ENCODE results near the gene LRRC17. TPM values are rescaled to one million over a fixed set of nuclear protein-coding genes. Genes with fewer than 3 reads are reported as not detected.

The LRRC17 gene
- total and polyA plus RNA-seq, 9 of the 15 experiments (the other 6 are each of a cell fraction or from before 2014, with no cell fraction given), result 0.03 to 0.18 (median 0.12) TPM; not detected in 5

DNA sequence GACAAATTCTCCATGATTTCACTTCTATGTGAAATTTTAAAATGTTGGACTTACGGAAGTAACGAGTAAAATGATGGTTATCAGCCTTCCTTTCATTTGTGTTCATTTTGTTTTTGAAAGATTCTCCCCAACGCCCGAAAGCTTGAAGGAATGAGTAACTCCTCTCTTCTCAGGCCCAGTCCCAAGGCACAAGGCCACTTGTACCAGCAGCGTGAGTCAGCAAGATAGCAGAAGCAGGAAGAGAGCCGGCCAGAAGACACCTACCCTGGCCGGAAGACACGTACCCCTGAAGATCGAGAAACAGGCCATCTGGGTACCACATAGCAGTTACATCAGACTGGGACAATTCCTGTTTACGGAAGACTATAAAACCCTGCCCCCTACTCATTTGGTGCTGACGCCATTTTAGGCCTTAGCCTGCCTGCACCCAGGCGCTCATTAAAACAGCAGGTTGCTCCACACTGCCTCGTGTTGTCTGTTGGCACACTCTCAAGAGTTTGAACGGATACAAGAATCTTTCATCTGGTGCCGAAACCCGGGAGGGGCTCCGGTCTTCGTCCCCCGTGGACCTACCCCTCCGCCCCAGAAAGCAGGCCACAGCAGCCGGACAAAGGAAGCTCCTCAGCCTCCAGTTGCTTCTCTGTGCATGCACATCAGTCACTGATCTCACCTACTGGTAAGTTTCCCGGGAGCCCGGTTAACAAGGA, 60.4 kb downstream of the LRRC17 start (continued):
- TF ChIP-seq, protein P1, sequence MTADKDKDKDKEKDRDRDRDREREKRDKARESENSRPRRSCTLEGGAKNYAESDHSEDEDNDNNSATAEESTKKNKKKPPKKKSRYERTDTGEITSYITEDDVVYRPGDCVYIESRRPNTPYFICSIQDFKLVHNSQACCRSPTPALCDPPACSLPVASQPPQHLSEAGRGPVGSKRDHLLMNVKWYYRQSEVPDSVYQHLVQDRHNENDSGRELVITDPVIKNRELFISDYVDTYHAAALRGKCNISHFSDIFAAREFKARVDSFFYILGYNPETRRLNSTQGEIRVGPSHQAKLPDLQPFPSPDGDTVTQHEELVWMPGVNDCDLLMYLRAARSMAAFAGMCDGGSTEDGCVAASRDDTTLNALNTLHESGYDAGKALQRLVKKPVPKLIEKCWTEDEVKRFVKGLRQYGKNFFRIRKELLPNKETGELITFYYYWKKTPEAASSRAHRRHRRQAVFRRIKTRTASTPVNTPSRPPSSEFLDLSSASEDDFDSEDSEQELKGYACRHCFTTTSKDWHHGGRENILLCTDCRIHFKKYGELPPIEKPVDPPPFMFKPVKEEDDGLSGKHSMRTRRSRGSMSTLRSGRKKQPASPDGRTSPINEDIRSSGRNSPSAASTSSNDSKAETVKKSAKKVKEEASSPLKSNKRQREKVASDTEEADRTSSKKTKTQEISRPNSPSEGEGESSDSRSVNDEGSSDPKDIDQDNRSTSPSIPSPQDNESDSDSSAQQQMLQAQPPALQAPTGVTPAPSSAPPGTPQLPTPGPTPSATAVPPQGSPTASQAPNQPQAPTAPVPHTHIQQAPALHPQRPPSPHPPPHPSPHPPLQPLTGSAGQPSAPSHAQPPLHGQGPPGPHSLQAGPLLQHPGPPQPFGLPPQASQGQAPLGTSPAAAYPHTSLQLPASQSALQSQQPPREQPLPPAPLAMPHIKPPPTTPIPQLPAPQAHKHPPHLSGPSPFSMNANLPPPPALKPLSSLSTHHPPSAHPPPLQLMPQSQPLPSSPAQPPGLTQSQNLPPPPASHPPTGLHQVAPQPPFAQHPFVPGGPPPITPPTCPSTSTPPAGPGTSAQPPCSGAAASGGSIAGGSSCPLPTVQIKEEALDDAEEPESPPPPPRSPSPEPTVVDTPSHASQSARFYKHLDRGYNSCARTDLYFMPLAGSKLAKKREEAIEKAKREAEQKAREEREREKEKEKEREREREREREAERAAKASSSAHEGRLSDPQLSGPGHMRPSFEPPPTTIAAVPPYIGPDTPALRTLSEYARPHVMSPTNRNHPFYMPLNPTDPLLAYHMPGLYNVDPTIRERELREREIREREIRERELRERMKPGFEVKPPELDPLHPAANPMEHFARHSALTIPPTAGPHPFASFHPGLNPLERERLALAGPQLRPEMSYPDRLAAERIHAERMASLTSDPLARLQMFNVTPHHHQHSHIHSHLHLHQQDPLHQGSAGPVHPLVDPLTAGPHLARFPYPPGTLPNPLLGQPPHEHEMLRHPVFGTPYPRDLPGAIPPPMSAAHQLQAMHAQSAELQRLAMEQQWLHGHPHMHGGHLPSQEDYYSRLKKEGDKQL (CRISPR knock-in tag; IDR thresholded peaks at IDR 0.05; ENCODE audit: borderline replicate concordance), result no peak
- no peak for TF ChIP-seq ZNF217 (CRISPR knock-in tag; IDR thresholded peaks at IDR 0.05)
- peak; percentile 81 for TF ChIP-seq ASH1L (IDR thresholded peaks at IDR 0.05; ENCODE audit: borderline replicate concordance, low read depth, partially characterized antibody)
- no peak for TF ChIP-seq ZNF57 (CRISPR knock-in tag; IDR thresholded peaks at IDR 0.05)
- TF ChIP-seq, protein P2, sequence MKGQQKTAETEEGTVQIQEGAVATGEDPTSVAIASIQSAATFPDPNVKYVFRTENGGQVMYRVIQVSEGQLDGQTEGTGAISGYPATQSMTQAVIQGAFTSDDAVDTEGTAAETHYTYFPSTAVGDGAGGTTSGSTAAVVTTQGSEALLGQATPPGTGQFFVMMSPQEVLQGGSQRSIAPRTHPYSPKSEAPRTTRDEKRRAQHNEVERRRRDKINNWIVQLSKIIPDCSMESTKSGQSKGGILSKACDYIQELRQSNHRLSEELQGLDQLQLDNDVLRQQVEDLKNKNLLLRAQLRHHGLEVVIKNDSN (CRISPR knock-in tag; IDR thresholded peaks at IDR 0.05), result no peak
- no peak for TF ChIP-seq WHSC1 (IDR thresholded peaks at IDR 0.05; ENCODE audit: low read length)
- no peak for TF ChIP-seq NR4A1 (CRISPR knock-in tag; IDR thresholded peaks at IDR 0.05)
- 0 out of 2 replicates have a peak, but pooled peaks have one; percentile 76 for TF ChIP-seq NR4A1 (tag; IDR thresholded peaks at IDR 0.05)
- TF ChIP-seq BACH1 (tag; IDR thresholded peaks at IDR 0.05), result peak; percentile 98
- no peak for TF ChIP-seq SRSF1 (IDR thresholded peaks at IDR 0.05; ENCODE audit: low read depth, low read length)
- TF ChIP-seq, protein P3, sequence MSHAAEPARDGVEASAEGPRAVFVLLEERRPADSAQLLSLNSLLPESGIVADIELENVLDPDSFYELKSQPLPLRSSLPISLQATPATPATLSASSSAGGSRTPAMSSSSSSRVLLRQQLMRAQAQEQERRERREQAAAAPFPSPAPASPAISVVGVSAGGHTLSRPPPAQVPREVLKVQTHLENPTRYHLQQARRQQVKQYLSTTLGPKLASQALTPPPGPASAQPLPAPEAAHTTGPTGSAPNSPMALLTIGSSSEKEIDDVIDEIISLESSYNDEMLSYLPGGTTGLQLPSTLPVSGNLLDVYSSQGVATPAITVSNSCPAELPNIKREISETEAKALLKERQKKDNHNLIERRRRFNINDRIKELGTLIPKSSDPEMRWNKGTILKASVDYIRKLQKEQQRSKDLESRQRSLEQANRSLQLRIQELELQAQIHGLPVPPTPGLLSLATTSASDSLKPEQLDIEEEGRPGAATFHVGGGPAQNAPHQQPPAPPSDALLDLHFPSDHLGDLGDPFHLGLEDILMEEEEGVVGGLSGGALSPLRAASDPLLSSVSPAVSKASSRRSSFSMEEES (CRISPR knock-in tag; IDR thresholded peaks at IDR 0.05), result no peak
- TF ChIP-seq, protein P4, sequence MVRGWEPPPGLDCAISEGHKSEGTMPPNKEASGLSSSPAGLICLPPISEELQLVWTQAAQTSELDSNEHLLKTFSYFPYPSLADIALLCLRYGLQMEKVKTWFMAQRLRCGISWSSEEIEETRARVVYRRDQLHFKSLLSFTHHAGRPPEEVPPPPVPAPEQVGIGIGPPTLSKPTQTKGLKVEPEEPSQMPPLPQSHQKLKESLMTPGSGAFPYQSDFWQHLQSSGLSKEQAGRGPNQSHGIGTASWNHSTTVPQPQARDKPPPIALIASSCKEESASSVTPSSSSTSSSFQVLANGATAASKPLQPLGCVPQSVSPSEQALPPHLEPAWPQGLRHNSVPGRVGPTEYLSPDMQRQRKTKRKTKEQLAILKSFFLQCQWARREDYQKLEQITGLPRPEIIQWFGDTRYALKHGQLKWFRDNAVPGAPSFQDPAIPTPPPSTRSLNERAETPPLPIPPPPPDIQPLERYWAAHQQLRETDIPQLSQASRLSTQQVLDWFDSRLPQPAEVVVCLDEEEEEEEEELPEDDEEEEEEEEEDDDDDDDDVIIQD (CRISPR knock-in tag; IDR thresholded peaks at IDR 0.05), result no peak
- TF ChIP-seq PCBP1 (IDR thresholded peaks at IDR 0.05; ENCODE audit: low read depth, low read length, poor library complexity, severe bottlenecking), result no peak
- no peak for TF ChIP-seq ARHGAP35 (IDR thresholded peaks at IDR 0.05; ENCODE audit: partially characterized antibody)
- TF ChIP-seq TBP (optimal IDR thresholded peaks at IDR 0.05; ENCODE audit: low read depth, low read length), result peak; percentile 78
- peak; percentile 49; the same call in 1 of the 2 replicates for TF ChIP-seq KAT7 (CRISPR knock-in tag; IDR thresholded peaks at IDR 0.05; ENCODE audit: borderline replicate concordance)
- peak; percentile 93 to 96; a peak in 3 of 4 replicates for TF ChIP-seq FOXK2 (conservative IDR thresholded peaks at IDR 0.05 in 1 of 2, IDR thresholded peaks at IDR 0.05 in 1 of 2; ENCODE audit: low read depth in 2 of 2)
